GM23248 (cell line): ENCODE measurements around the gene HIBADH.

Experiments used
- EZH2 ChIP-seq: fragments of 200-600 bp; sonication (generic); IDR thresholded peaks from 2 replicates; pipeline ENCODE4 v1.6.1; 2018; ENCODE audit warnings: antibody characterized with exemption, mild to moderate bottlenecking; ENCODE audit not compliant: insufficient read depth, poor library complexity, severe bottlenecking
- EZH2phosphoT487 ChIP-seq: fragments of 200-600 bp; sonication (generic); IDR thresholded peaks from 2 replicates; pipeline ENCODE4 v1.6.1; 2018; ENCODE audit warnings: antibody characterized with exemption, moderate library complexity, mild to moderate bottlenecking, low read depth; ENCODE audit not compliant: insufficient read depth

DNA sequence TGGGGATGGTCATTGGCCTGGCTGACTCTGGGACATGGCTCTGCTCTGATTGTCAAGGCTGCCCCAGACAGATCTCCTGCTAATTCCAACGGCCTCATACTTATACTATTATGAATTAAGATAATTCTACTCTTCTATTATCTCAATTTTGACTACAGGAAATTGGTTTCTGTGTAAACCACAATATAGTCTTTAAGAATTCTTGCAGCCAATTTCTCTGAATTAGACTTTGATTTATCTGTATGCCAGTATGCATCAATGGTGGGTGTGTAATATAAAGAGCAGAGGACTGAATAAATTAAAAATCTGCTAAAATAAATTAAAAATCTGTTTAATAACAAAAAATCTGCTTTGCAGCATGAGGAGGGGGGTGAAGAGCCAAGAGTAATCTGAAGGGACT is 27.0 kb downstream of the HIBADH start:
- no peak for TF ChIP-seq EZH2
- no peak for TF ChIP-seq EZH2phosphoT487
